ENCODE data around the gene CXorf65.

CXorf65 gene

DNA sequence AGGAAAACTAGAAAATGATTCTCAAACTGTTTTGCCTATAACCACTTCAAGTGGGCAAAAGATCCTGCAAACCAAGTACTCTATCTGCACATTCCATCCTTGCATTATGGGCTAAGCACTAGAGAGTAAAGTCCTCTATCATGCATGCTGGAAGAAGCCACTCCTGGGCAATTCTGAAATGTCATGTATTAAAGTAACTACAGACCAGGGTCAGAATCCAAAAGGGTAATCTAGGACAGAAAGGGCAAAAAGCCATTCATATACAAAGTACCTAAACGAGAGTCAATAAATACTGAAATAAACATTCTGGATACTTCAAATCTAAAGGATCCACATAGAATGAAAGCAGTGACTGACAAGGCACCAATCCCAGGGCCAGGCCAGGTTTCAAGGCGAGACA, 39.5 kb downstream of the CXorf65 start:
- DNase-seq (ENCODE audit: low read depth) = no peak

- no peak for DNase-seq (ENCODE audit: low read depth)
These were observed 46.4 kb downstream of the CXorf65 start for GRCh38 chrX:71060127-71060526.

DNA sequence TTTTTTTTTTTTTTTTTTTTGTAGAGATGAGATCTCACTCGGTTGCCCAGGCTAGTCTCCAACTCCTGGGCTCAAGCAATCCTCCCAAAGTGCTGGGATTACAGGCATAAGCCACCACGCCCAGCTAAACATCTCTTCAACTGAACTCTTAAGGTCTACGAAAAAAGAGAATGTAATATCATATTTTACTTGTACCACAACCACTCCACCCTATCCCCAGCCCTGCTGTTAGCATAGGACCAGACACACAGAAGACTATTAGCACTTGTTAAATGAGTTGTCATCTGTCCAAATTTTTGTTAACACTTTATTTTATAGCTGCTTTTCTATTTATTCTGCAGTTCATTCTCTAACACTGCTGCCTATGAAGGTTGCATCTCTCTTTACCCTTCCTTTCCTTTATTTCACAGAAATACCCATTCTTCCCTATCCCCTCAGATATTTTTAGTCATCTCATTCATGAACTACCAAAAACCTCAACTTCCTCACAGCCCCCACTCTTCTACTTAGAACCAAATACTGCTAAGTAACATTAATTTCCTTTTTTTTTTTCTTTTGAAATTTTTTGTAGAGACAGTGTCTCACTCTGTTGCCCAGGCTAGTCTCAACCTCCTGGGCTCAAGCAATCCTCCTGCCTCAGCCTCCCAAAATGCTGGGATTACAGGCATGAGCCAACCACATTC, 48.6 kb downstream of the CXorf65 start:
- DNase-seq (ENCODE audit: low read depth) = no peak

- no peak for DNase-seq (ENCODE audit: low read depth)
These were observed 49.7 kb downstream of the CXorf65 start for GRCh38 chrX:71056867-71057266.

All from activated T-helper 9 cell treated with anti-CD3 and anti-CD28 coated beads, Interleukin-2, amount 50 U/mL, for 16 hours (primary cell).